Stimulated activated CD4-positive, alpha-beta T cell treated with anti-CD3 and anti-CD28 coated beads, Interleukin-2, amount 100 ng/mL, for 48 hours (primary cell): ENCODE results near the gene HDLBP.

Experiments
- DNase-seq, 2 donors: peaks; one replicate each; pipeline ENCODE4 v3.0.0-alpha.2; 2020

The HDLBP gene

GRCh38 chr2:241274127-241274526 is 41.3 kb downstream of the HDLBP start:
- DNase-seq: no peak

- no peak for DNase-seq
Observed at GRCh38 chr2:241273210-241274020, 42.1 kb downstream of the HDLBP start.

- peak; percentile 21 to 46 for DNase-seq
Observed at GRCh38 chr2:241272303-241273209, 42.9 kb downstream of the HDLBP start.

GRCh38 chr2:241271706-241272302 is 43.7 kb downstream of the HDLBP start:
- peak; percentile 39 to 54 for DNase-seq

GRCh38 chr2:241270531-241270930 is 44.9 kb downstream of the HDLBP start:
- no peak for DNase-seq

- DNase-seq: no peak
Observed at GRCh38 chr2:241269707-241270520, 45.6 kb downstream of the HDLBP start.

- DNase-seq: no peak
Observed at GRCh38 chr2:241268716-241269445, 46.6 kb downstream of the HDLBP start.

- DNase-seq: no peak
Observed at GRCh38 chr2:241268306-241268705, 47.2 kb downstream of the HDLBP start.

- DNase-seq: no peak
Observed at GRCh38 chr2:241267249-241268067, 48.0 kb downstream of the HDLBP start.

- DNase-seq: no peak
Observed at GRCh38 chr2:241265506-241265905, 50.0 kb downstream of the HDLBP start.

- no peak for DNase-seq
Observed at GRCh38 chr2:241263061-241263460, 52.4 kb downstream of the HDLBP start.

GRCh38 chr2:241261628-241262027 is 53.8 kb downstream of the HDLBP start:
- no peak for DNase-seq

- no peak for DNase-seq
Observed at GRCh38 chr2:241260911-241261310, 54.6 kb downstream of the HDLBP start.

- no peak for DNase-seq
Observed at GRCh38 chr2:241258505-241259280, 56.8 kb downstream of the HDLBP start.

- no peak for DNase-seq
Observed at GRCh38 chr2:241257419-241258032, 57.9 kb downstream of the HDLBP start.

GRCh38 chr2:241256168-241256545 is 59.3 kb downstream of the HDLBP start:
- DNase-seq: no peak

- no peak for DNase-seq
Observed at GRCh38 chr2:241255542-241256167, 59.8 kb downstream of the HDLBP start.

- no peak for DNase-seq
Observed at GRCh38 chr2:241254904-241255351, 60.5 kb downstream of the HDLBP start.
